WERI-Rb-1 (cell line): ENCODE measurements around the gene INTS14.

Source experiments
- DNase-seq: peaks from one replicate; pipeline ENCODE4 v3.0.0-alpha.2; 2020
- H3K27ac ChIP-seq: fragments of 250-450 bp; sonication (Bioruptor Pico); 2 replicates; pipeline ENCODE4 v1.5.1; 2020; ENCODE audit warnings: mild to moderate bottlenecking, moderate library complexity
- H3K27me3 ChIP-seq: fragments of 250-450 bp; sonication (Bioruptor Pico); 2 replicates; pipeline ENCODE4 v1.5.1; 2021; ENCODE audit warnings: mild to moderate bottlenecking, low read depth, moderate library complexity; ENCODE audit not compliant: insufficient read depth, severe bottlenecking
- H3K36me3 ChIP-seq: fragments of 250-450 bp; sonication (Bioruptor Pico); 2 replicates; pipeline ENCODE4 v1.5.1; 2020; ENCODE audit warnings: mild to moderate bottlenecking, moderate library complexity
- H3K4me3 ChIP-seq: 2 replicates; pipeline ENCODE4 v1.5.1; 2011; ENCODE audit warnings: low read depth, mild to moderate bottlenecking, control low read depth, low read length
- H3K9me3 ChIP-seq: fragments of 250-450 bp; sonication (Bioruptor Pico); 2 replicates; pipeline ENCODE4 v1.5.1; 2021; ENCODE audit warnings: mild to moderate bottlenecking, moderate library complexity; ENCODE audit not compliant: severe bottlenecking
- TF ChIP-seq, protein P1 (sequence below): IDR thresholded peaks from 2 replicates; pipeline ENCODE4 v1.5.1; 2011; ENCODE audit warnings: low read depth, mild to moderate bottlenecking, control low read depth, inconsistent platforms, low read length

The INTS14 gene

DNA sequence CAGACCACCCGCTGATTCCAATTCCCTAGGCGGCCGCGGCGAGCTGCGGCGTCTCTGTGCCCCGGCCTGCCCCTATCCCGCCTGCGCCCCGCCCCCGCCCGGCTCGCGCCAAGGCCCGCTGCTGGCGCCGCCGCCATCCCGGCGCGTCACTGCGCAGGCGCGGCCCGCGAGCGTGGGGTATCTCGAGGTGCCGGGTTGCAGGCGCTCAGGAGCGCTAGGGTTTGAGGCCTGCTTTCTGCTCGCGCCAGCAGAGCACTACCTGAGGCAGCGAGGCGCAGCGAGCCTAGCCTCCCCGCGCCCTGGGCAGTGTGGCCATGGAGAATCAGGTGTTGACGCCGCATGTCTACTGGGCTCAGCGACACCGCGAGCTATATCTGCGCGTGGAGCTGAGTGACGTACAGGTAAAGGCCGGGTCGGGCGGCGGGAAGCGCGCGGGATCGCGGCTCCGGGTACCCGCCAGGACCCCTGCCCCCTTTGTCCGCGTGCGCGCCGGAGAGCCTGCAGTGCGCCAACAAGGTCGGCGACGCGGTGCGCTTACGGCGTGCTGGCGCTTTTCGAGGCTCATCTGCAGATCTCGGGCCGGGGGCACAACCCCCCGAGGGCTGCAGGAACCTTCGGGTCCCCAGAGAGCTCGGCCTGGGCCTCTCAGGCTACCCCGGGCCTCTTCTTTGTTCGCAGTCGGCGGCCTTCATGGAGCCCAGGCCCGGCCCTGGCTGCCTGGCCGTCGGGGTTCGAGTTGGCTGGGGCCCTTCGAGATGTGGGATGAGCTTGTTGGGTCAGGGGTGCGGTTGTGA, 80.4 kb downstream of the INTS14 start, which contains the start of gene HACD3:
TSS of gene HACD3 (plus strand) at position 146 of the 794 bp plus-strand sequence. CDS start at position 315, 169 bp downstream.
- TF ChIP-seq, protein P1, sequence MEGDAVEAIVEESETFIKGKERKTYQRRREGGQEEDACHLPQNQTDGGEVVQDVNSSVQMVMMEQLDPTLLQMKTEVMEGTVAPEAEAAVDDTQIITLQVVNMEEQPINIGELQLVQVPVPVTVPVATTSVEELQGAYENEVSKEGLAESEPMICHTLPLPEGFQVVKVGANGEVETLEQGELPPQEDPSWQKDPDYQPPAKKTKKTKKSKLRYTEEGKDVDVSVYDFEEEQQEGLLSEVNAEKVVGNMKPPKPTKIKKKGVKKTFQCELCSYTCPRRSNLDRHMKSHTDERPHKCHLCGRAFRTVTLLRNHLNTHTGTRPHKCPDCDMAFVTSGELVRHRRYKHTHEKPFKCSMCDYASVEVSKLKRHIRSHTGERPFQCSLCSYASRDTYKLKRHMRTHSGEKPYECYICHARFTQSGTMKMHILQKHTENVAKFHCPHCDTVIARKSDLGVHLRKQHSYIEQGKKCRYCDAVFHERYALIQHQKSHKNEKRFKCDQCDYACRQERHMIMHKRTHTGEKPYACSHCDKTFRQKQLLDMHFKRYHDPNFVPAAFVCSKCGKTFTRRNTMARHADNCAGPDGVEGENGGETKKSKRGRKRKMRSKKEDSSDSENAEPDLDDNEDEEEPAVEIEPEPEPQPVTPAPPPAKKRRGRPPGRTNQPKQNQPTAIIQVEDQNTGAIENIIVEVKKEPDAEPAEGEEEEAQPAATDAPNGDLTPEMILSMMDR, result no peak
- H3K27me3 ChIP-seq, result no peaks in the 10 kb centered on the region
- peak within 1 kb of the TSS; percentile 88 for H3K4me3 ChIP-seq
- peak; percentile 94 for DNase-seq
- H3K36me3 ChIP-seq, result peaks cover 27% of the 10 kb centered on the region
- no peaks in the 10 kb centered on the region for H3K9me3 ChIP-seq
- peak within 1 kb of the TSS; percentile 93 for H3K27ac ChIP-seq

DNA sequence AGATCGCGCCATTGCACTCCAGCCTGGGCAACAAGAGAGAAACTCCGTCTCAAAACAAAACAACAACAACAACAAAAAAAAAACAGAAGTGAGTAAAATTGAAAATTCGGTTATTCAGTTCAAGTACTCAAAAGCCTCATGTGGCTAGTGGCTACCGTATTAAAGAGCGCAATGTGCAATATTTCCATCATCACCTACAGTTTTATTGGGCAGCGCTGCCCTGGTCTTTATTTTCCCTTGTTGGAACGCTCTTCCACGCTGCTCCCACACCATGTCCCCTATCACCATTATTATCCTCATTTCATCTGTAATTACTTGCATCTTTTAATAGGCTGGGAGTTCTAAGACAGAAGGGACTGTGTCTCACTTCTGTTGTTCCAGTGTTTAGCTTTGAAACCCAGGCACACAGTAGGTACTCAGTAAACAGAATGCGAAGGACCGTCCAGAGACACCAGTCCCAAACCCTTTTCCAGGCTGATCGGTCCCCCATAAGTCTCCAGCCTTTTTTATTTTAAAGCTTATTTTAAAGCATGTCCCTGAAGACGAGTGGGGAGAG, 81.1 kb downstream of the INTS14 start:
- Histone ChIP-seq H3K4me3 (peak overlapping the region; percentile 25), H3K27ac (peak overlapping the region; percentile 93), H3K27me3 (no peaks in the 10 kb centered on the region), H3K36me3 (peaks cover 20% of the 10 kb centered on the region), H3K9me3 (no peaks in the 10 kb centered on the region)
- no peak for DNase-seq
- TF ChIP-seq, protein P1, result no peak
